ENCODE results near the gene HLA-DOA. TPM values are rescaled to one million over a fixed set of nuclear protein-coding genes. Genes with fewer than 3 reads are reported as not detected.

HLA-DOA gene
- total RNA-seq, 1 experiment from 2014 or later: 0.58 TPM

DNA sequence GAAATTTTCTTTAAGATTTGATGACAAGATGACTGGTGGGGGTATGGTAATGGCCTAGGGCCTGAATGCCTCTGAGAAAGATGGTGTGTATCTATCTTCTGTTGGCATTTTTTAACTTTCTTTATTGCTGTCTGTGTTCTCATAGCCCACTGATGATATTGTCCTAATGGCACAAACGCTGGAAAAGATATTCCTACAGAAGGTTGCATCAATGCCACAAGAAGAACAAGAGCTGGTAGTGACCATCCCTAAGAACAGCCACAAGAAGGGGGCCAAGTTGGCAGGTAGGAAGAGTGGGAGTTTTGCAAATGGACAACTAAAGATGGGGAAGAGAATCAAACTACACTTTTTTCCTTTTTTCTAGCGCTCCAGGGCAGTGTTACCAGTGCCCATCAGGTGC, 33.5 kb downstream of the HLA-DOA start:
- H3K27ac ChIP-seq (ENCODE audit: low read depth, low read length, poor library complexity, severe bottlenecking): no peak overlapping the region
- H3K27me3 ChIP-seq (replicated peaks; ENCODE audit: insufficient read depth, low read depth, low read length, poor library complexity): no peaks in the 10 kb centered on the region
- no peak for DNase-seq (ENCODE audit: low spot score)
- BruUV-seq (replicated peaks): no TSS peak
- ChIA-PET POLR2A (ENCODE audit: low non-redundant PET) (no interaction called here), CTCF (interaction anchor here (0.6 kb wide), 1 partner anchor 44 kb away, joined by 3 read pairs; no protein-coding TSS in a partner anchor)
- intact Hi-C loops (cut with micrococcal nuclease; ENCODE audit: unreplicated experiment): loop anchor here (10.0 kb wide), 1 partner anchor 449 kb away; the partner anchor contains the start of gene SYNGAP1
- peak overlapping the region; percentile 94 for H3K4me3 ChIP-seq (ENCODE audit: low read depth, low read length, poor library complexity, severe bottlenecking)
- H3K36me3 ChIP-seq (ENCODE audit: insufficient read depth, low read length, poor library complexity, severe bottlenecking): peaks cover 88% of the 10 kb centered on the region
- H3K4me1 ChIP-seq (ENCODE audit: insufficient read depth, low read length, poor library complexity, severe bottlenecking): peaks cover 17% of the 10 kb centered on the region
- H3K9me3 ChIP-seq (ENCODE audit: low read depth, low read length, poor library complexity, severe bottlenecking): no peaks in the 10 kb centered on the region
- TF ChIP-seq, protein P1, sequence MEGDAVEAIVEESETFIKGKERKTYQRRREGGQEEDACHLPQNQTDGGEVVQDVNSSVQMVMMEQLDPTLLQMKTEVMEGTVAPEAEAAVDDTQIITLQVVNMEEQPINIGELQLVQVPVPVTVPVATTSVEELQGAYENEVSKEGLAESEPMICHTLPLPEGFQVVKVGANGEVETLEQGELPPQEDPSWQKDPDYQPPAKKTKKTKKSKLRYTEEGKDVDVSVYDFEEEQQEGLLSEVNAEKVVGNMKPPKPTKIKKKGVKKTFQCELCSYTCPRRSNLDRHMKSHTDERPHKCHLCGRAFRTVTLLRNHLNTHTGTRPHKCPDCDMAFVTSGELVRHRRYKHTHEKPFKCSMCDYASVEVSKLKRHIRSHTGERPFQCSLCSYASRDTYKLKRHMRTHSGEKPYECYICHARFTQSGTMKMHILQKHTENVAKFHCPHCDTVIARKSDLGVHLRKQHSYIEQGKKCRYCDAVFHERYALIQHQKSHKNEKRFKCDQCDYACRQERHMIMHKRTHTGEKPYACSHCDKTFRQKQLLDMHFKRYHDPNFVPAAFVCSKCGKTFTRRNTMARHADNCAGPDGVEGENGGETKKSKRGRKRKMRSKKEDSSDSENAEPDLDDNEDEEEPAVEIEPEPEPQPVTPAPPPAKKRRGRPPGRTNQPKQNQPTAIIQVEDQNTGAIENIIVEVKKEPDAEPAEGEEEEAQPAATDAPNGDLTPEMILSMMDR (conservative IDR thresholded peaks at IDR 0.05; ENCODE audit: low read depth, low read length): no peak
- no peak for TF ChIP-seq EZH2 (IDR thresholded peaks at IDR 0.05; ENCODE audit: borderline replicate concordance, low read depth, low read length, poor library complexity, severe bottlenecking)

DNA sequence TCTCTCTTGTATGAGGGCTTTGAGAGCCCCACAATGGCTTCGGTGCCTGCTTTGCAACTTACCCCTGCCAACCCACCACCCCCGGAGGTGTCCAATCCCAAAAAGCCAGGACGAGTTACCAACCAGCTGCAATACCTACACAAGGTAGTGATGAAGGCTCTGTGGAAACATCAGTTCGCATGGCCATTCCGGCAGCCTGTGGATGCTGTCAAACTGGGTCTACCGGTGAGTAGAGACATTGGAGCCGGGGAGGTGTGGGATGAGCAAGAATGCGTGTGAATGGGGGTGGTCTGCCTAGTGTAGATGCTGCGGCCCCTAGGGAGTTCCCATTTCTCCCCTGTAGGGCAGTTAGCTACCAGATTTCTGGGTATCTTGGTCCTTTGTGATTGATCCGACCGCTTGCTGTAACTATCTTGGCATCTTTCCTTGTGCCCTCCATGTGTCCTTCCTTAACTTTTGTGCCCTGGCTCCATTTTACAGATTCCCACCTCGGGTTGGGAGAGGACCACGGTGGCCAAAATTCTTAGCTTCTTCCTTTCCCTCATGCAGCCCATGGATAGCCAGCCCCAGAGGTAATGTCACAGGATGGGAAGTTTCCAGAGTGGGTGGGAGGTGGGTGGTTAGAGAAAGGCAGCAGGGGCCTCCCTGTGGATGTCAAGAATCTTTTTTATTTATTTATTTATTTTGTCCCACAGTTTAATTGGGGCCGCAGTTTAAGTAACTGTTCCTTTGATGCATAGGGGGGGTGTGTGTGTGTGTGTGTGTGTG, 34.7 kb downstream of the HLA-DOA start:
- H3K4me3 ChIP-seq (ENCODE audit: low read depth, low read length, poor library complexity, severe bottlenecking): peak overlapping the region; percentile 94
- ChIA-PET CTCF (interaction anchor here (1.5 kb wide), 2 partner anchors 10 to 41 kb away, joined by 4 read pairs; no protein-coding TSS in a partner anchor), POLR2A (ENCODE audit: low non-redundant PET) (interaction anchor here (0.6 kb wide), 1 partner anchor 90 kb away, joined by 24 read pairs; no protein-coding TSS in a partner anchor)
- H3K27me3 ChIP-seq (replicated peaks; ENCODE audit: insufficient read depth, low read depth, low read length, poor library complexity): no peaks in the 10 kb centered on the region
- peak overlapping the region; percentile 1 for H3K27ac ChIP-seq (ENCODE audit: low read depth, low read length, poor library complexity, severe bottlenecking)
- TF ChIP-seq, protein P1 (conservative IDR thresholded peaks at IDR 0.05; ENCODE audit: low read depth, low read length): no peak
- no peak for TF ChIP-seq EZH2 (IDR thresholded peaks at IDR 0.05; ENCODE audit: borderline replicate concordance, low read depth, low read length, poor library complexity, severe bottlenecking)
- intact Hi-C loops (cut with micrococcal nuclease; ENCODE audit: unreplicated experiment): loop anchor here (10.0 kb wide), 1 partner anchor 450 kb away; the partner anchor contains the start of gene SYNGAP1
- DNase-seq (ENCODE audit: low spot score): peak; percentile 30
- H3K4me1 ChIP-seq (ENCODE audit: insufficient read depth, low read length, poor library complexity, severe bottlenecking): peaks cover 17% of the 10 kb centered on the region
- no TSS peak for BruUV-seq (replicated peaks)
- peaks cover 76% of the 10 kb centered on the region for H3K36me3 ChIP-seq (ENCODE audit: insufficient read depth, low read length, poor library complexity, severe bottlenecking)
- H3K9me3 ChIP-seq (ENCODE audit: low read depth, low read length, poor library complexity, severe bottlenecking): no peaks in the 10 kb centered on the region

DNA sequence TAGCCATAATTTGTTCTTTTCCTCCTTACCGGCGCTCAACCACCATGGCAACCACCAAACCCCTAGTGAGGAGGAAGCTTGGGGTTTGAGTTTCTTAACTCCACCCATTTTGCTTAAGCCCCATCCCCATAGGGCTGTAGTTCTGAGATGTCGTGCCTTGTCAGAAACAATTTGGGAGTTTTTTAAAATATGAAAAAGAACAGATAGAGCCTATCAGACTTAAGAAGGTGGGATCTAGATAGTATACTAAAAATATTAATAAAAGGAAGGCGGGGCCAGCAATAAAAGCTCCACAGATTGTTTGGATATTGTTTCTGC, 35.4 kb downstream of the HLA-DOA start:
- H3K4me3 ChIP-seq (ENCODE audit: low read depth, low read length, poor library complexity, severe bottlenecking): peak overlapping the region; percentile 94
- TSS peak; percentile 32 for BruUV-seq (replicated peaks)
- H3K27me3 ChIP-seq (replicated peaks; ENCODE audit: insufficient read depth, low read depth, low read length, poor library complexity): no peaks in the 10 kb centered on the region
- peaks cover 69% of the 10 kb centered on the region for H3K36me3 ChIP-seq (ENCODE audit: insufficient read depth, low read length, poor library complexity, severe bottlenecking)
- CTCF ChIA-PET: interaction anchor here (1.5 kb wide), 2 partner anchors 11 to 41 kb away, joined by 4 read pairs; no protein-coding TSS in a partner anchor
- TF ChIP-seq, protein P1 (conservative IDR thresholded peaks at IDR 0.05; ENCODE audit: low read depth, low read length): no peak
- TF ChIP-seq EZH2 (IDR thresholded peaks at IDR 0.05; ENCODE audit: borderline replicate concordance, low read depth, low read length, poor library complexity, severe bottlenecking): no peak
- H3K4me1 ChIP-seq (ENCODE audit: insufficient read depth, low read length, poor library complexity, severe bottlenecking): peaks cover 25% of the 10 kb centered on the region
- peak; percentile 71 for DNase-seq (ENCODE audit: low spot score)
- POLR2A ChIA-PET (ENCODE audit: low non-redundant PET): no interaction called here
- no peaks in the 10 kb centered on the region for H3K9me3 ChIP-seq (ENCODE audit: low read depth, low read length, poor library complexity, severe bottlenecking)
- intact Hi-C loops (cut with micrococcal nuclease; ENCODE audit: unreplicated experiment): loop anchor here (10.0 kb wide), 1 partner anchor 451 kb away; the partner anchor contains the start of gene SYNGAP1
- H3K27ac ChIP-seq (ENCODE audit: low read depth, low read length, poor library complexity, severe bottlenecking): no peak overlapping the region
